ENCODE results near the gene CRY2.

The CRY2 gene

DNA sequence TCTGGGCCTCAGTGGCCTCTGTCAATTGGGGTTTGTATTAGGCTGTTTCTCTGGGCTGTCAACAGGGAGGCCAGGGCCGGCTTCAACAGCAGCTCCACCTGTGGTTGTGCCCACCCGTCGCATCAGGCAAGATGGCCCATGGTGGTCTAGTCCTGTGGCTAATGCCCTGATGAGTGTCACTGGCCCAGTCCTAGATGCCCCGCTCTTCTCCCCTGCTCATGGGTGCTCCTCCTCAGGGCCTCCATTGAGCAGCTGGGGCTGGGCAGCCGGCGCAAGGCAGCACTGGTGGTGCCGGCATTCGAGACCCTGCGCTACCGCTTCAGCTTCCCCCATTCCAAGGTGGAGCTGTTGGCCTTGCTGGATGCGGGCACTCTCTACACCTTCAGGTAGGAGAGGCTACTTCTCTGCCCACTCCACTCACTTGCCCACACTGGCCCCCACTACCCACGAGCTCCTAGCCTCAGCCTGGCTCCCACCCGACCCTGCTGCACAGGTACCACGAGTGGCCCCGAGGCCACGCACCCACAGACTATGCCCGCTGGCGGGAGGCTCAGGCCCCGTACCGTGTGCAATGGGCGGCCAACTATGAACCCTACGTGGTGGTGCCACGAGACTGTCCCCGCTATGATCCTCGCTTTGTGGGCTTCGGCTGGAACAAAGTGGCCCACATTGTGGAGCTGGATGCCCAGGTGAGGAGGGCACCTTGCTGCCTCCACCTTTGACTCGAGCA is 80.6 kb downstream of the CRY2 start:
- H3K4me3 ChIP-seq (ENCODE audit: low read depth, low read length) = no peak overlapping the region
- TF ChIP-seq, protein P1, sequence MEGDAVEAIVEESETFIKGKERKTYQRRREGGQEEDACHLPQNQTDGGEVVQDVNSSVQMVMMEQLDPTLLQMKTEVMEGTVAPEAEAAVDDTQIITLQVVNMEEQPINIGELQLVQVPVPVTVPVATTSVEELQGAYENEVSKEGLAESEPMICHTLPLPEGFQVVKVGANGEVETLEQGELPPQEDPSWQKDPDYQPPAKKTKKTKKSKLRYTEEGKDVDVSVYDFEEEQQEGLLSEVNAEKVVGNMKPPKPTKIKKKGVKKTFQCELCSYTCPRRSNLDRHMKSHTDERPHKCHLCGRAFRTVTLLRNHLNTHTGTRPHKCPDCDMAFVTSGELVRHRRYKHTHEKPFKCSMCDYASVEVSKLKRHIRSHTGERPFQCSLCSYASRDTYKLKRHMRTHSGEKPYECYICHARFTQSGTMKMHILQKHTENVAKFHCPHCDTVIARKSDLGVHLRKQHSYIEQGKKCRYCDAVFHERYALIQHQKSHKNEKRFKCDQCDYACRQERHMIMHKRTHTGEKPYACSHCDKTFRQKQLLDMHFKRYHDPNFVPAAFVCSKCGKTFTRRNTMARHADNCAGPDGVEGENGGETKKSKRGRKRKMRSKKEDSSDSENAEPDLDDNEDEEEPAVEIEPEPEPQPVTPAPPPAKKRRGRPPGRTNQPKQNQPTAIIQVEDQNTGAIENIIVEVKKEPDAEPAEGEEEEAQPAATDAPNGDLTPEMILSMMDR (IDR thresholded peaks at IDR 0.05; ENCODE audit: control insufficient read depth, extremely low read depth, insufficient read depth) = no peak
- DNase-seq (ENCODE audit: low read depth) = no peak

DNA sequence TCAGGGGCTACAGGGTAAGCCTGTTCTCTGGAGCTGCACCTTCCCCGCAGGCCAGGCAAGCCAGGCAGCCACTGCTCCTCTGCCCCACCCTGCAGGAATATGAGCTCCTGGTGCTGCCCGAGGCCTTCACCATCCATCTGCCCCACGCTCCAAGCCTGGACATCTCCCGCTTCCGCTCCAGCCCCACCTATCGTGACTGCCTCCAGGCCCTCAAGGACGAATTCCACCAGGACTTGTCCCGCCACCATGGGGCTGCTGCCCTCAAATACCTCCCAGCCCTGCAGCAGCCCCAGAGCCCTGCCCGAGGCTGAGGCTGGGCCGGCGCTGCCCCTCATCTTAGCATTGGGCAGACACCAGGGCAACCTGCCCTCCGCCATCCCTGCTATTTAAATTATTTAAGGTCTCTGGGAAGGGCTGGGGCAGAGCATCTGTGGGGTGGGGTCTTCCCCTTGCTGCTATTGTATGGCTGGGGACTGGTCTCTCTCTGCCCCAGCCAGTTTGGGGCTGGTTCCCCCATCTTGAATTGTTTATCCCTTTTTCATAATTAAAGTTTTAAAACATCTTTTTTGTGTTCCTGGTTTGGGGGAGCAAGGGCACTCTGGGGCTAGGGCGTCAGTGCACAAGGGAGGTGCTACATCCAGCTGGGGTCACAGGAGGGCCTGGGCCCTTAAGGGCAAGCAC is 81.4 kb downstream of the CRY2 start:
- DNase-seq (ENCODE audit: low read depth) = no peak
- TF ChIP-seq, protein P1 (IDR thresholded peaks at IDR 0.05; ENCODE audit: control insufficient read depth, extremely low read depth, insufficient read depth) = no peak
- no peak overlapping the region for H3K4me3 ChIP-seq (ENCODE audit: low read depth, low read length)

DNA sequence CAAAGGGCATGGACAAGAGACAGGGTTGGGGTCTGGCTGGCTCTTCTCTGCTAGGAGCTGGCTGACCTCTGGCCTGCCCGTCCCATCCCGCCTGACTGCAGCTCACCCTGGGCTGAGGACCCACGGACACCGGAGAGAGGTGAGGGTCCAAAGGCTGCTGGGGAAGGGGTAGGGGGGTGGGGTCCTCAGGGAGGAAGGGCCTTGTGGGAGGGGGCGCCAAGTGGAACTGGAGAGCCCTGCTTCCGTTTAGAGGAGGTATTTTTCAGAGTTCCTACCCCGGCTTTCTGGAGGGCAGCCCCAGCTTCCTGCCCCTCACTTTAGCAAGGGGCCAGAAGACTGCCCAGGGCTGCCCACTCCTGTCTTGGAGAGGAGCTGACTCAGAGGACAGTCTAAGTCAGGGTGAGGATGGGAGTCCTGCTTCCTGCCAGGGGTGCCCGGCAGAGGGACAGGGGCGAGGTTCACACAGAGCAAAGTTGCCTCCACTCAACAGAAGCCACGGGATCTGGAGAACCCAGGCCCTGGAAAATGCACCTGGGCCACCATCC is 82.3 kb downstream of the CRY2 start:
- H3K4me3 ChIP-seq (ENCODE audit: low read depth, low read length) = no peak overlapping the region
- TF ChIP-seq, protein P1 (IDR thresholded peaks at IDR 0.05; ENCODE audit: control insufficient read depth, extremely low read depth, insufficient read depth) = no peak
- no peak for DNase-seq (ENCODE audit: low read depth)

DNA sequence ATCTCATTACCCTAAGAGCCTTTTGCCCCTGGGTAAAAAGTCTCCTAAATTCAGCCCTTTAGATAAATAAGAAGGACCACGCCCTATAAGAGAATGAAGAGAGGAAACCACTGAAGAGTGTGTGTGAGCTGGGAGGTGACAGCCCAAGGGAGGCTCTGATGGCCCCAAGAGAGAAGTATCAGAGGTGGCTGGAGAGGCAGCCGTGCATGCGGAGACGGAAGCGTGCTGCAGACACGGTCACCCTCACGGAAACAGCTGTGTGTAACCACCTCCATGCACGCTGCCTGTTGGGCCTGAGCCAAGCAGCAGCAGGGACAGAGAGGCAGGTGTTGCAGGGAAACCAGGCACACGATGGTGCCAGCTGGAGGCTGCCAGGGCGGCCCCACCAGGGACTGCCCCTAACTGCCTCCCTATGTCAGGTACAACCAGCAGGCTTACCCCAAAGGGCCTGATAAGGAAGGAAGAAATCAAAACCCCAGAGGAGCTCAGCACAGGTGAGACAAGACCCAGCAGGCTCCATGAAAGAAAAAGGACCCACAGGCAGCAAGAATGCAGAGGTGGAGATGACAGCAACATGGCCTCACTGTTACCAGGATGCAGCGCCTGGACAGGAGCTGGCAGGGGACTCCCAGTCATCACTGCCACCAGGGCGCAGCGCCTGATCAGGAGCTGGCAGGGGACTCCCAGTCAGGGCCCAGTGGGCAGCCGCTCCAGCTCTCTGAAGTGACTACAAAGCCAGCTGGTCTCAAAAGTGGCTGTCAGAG is 82.9 kb downstream of the CRY2 start:
- DNase-seq (ENCODE audit: low read depth) = no peak
- TF ChIP-seq, protein P1 (IDR thresholded peaks at IDR 0.05; ENCODE audit: control insufficient read depth, extremely low read depth, insufficient read depth) = no peak
- H3K4me3 ChIP-seq (ENCODE audit: low read depth, low read length) = no peak overlapping the region

DNA sequence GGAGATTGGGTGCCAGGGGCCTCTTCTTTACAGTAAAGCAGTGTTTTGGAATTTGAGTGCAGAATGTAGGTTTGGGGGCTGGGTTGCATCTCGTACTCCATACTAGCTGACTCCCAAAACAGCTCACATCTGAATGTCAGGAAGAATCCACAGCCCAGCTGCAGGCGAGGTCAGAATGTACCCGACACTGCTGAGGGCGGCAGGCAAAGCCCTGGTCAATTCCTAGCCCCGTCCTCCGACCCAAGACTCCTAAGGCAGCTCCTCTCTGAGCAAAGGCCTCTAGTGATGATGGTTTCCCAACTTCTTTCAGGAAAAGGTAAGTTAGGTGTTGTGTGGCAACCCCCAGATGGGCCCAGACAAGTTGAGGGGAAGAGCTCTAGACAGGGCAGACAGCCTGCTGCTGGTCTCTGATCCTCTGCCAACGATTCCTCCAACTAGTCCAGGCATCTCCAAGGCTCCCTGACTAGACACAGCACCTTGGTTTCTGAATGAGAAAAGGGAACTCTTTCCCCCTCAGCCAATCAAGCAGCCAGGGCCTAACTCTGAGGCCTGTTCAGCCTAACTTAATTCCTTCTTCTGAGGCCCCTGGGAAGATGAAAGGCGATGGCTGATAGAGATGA is 83.8 kb downstream of the CRY2 start:
- H3K4me3 ChIP-seq (ENCODE audit: low read depth, low read length) = no peak overlapping the region
- DNase-seq (ENCODE audit: low read depth) = no peak
- TF ChIP-seq, protein P1 (IDR thresholded peaks at IDR 0.05; ENCODE audit: control insufficient read depth, extremely low read depth, insufficient read depth) = no peak

DNA sequence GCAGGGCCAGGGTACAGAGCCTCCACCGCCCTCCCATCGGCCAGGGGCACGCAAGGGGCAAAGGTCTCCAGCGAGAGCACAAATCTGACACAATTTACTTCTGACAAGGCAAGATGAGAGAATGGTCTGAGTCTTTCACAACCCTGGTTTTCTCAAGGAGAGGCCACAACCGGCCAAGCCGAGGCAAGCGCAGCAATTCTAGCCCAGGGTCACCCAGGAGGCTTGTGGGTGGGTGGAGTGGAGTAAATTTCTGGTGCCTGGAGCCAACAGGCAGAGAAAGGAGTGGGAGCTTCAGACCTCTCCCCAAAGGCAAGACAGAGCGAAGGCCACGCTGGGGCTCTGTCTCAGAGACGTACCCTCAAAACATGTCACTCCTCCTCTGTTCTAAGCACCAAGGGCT is 84.5 kb downstream of the CRY2 start:
- TF ChIP-seq, protein P1 (IDR thresholded peaks at IDR 0.05; ENCODE audit: control insufficient read depth, extremely low read depth, insufficient read depth) = no peak
- no peak for DNase-seq (ENCODE audit: low read depth)
- no peak overlapping the region for H3K4me3 ChIP-seq (ENCODE audit: low read depth, low read length)
